Cardiac muscle cell (in vitro differentiated cells and primary cell): Measurements from ENCODE around the gene KHDRBS2. TPM values are rescaled to one million over a fixed set of nuclear protein-coding genes. Genes with fewer than 3 reads are reported as not detected.

ENCODE experiments used
- DNase-seq, 2 donors: peaks; one replicate each; pipeline versions ENCODE4 v3.0.0 to v3.0.0-alpha.2; 2010 to 2017; ENCODE audit warnings: low read depth in 1 of 2, low spot score in 1 of 2
- H3K27ac ChIP-seq: fragments of 200-600 bp; sonication (generic); 2 replicates; pipeline ENCODE4 v1.5.1; 2016
- H3K27me3 ChIP-seq: fragments of 200-600 bp; sonication (generic); 2 replicates; pipeline ENCODE4 v1.6.0; 2016; ENCODE audit warnings: control low read depth
- H3K36me3 ChIP-seq: fragments of 200-600 bp; sonication (generic); 2 replicates; pipeline ENCODE4 v1.5.1; 2016; ENCODE audit warnings: control low read depth
- H3K4me1 ChIP-seq: fragments of 200-600 bp; sonication (generic); 2 replicates; pipeline ENCODE4 v1.8.1; 2017; ENCODE audit warnings: low read depth, mild to moderate bottlenecking, mixed run types
- H3K4me3 ChIP-seq: fragments of 200-600 bp; sonication (generic); 2 replicates; pipeline ENCODE4 v1.5.1; 2016; ENCODE audit warnings: mild to moderate bottlenecking
- H3K9me3 ChIP-seq: fragments of 200-600 bp; sonication (generic); 2 replicates; pipeline ENCODE4 v1.5.1; 2017; ENCODE audit warnings: low read depth, mild to moderate bottlenecking, control low read depth
- CTCF ChIP-seq: IDR thresholded peaks from 2 replicates; pipeline ENCODE4 v1.5.1; 2012; ENCODE audit warnings: low read depth, mild to moderate bottlenecking, low read length
- polyA plus RNA-seq: library from polyadenylated mRNA; unstranded; fragments of >200 nt; fragmentation: Nextera tagmentation; extraction: Ambion mirVana; gene quantifications from 2 replicates; pipeline ENCODE4 v1.2.1, GENCODE V29; 2016
- total RNA-seq: library from RNA; depleted of rRNA; stranded (reverse); fragments of >200 nt; gene quantifications from 2 replicates; pipeline ENCODE4 v1.2.3, GENCODE V29; 2016

The KHDRBS2 gene
- total and polyA plus RNA-seq, 2 experiments from 2014 or later = 3.7 to 5.6 TPM

- Histone ChIP-seq H3K4me1 (no peaks in the 10 kb centered on the region), H3K4me3 (no peak overlapping the region), H3K9me3 (no peaks in the 10 kb centered on the region), H3K27me3 (no peaks in the 10 kb centered on the region), H3K27ac (no peak overlapping the region), H3K36me3 (no peaks in the 10 kb centered on the region)
- no peak for DNase-seq
- no peak for TF ChIP-seq CTCF
Observed at GRCh38 chr6:61688165-61688564, 597.9 kb downstream of the KHDRBS2 start.

- Histone ChIP-seq H3K4me1 (no peaks in the 10 kb centered on the region), H3K4me3 (no peak overlapping the region), H3K36me3 (no peaks in the 10 kb centered on the region), H3K9me3 (no peaks in the 10 kb centered on the region), H3K27ac (no peak overlapping the region), H3K27me3 (no peaks in the 10 kb centered on the region)
- no peak for TF ChIP-seq CTCF
- DNase-seq = no peak
Observed at GRCh38 chr6:61682562-61682961, 603.5 kb downstream of the KHDRBS2 start.

DNA sequence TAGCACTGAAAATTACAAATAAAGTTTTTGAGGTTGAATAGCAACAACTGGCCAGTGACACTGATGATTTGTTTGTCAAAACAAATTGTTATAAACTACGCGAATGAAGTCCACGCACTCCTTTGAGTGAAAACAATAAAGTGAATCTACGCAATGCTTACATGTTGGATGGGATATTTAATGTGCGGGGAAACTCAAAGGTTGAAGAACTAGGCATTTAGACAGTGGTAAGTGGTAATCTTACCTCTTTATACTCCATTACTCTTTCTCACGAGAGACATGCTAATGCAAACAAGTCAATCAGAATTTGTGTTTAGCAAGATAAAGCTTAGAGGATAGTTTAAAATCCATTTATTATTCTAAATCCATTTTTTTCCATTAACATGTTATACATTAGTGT, 606.4 kb downstream of the KHDRBS2 start:
- no peak overlapping the region for H3K27ac ChIP-seq
- no peak overlapping the region for H3K4me3 ChIP-seq
- no peaks in the 10 kb centered on the region for H3K9me3 ChIP-seq
- H3K27me3 ChIP-seq = no peaks in the 10 kb centered on the region
- H3K36me3 ChIP-seq = no peaks in the 10 kb centered on the region
- no peaks in the 10 kb centered on the region for H3K4me1 ChIP-seq
- TF ChIP-seq CTCF = no peak
- DNase-seq = no peak

- Histone ChIP-seq H3K4me3 (no peak overlapping the region), H3K36me3 (no peaks in the 10 kb centered on the region), H3K27me3 (no peaks in the 10 kb centered on the region), H3K4me1 (no peaks in the 10 kb centered on the region), H3K27ac (no peak overlapping the region), H3K9me3 (no peaks in the 10 kb centered on the region)
- TF ChIP-seq CTCF = no peak
- DNase-seq = no peak
Observed at GRCh38 chr6:61675734-61676133, 610.3 kb downstream of the KHDRBS2 start.

GRCh38 chr6:61649845-61650244, 636.2 kb downstream of the KHDRBS2 start:
- no peaks in the 10 kb centered on the region for H3K27me3 ChIP-seq
- H3K9me3 ChIP-seq = no peaks in the 10 kb centered on the region
- no peaks in the 10 kb centered on the region for H3K36me3 ChIP-seq
- H3K4me3 ChIP-seq = no peak overlapping the region
- no peak overlapping the region for H3K27ac ChIP-seq
- no peak for DNase-seq
- H3K4me1 ChIP-seq = no peaks in the 10 kb centered on the region
- TF ChIP-seq CTCF = no peak

DNA sequence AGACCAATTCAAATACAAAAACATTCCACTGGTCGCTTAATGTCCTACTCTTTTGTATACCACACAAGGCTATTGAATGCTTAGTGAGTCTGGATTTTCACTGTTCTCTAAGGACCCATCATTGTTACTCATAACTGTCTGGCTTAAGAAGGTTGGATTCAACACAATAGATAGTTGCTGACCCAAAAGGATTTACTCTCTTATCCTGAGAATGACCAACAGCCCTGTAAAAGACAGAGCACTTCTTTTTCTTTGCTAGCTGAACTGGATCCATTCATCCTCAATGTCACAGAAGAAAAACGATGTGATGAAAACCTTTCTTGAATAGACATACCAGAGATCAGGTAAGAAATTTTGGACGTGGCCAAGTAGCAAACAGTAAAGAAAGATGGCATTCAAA, 645.6 kb downstream of the KHDRBS2 start:
- Histone ChIP-seq H3K4me3 (no peak overlapping the region), H3K27me3 (no peaks in the 10 kb centered on the region), H3K4me1 (no peaks in the 10 kb centered on the region), H3K36me3 (no peaks in the 10 kb centered on the region), H3K27ac (no peak overlapping the region), H3K9me3 (no peaks in the 10 kb centered on the region)
- TF ChIP-seq CTCF = no peak
- DNase-seq = no peak
